NOMO-1 treated with DMSO at 0.1 percent for 48 hours (cell line): ENCODE results near the gene RHAG.

Source experiments
- DNase-seq: peaks from one replicate; lab custom pipeline; 2025; ENCODE audit not compliant: unreplicated experiment; lab: John Stamatoyannopoulos, UW

RHAG gene

GRCh38 chr6:49565261-49565660, 71.4 kb downstream of the RHAG start:
- DNase-seq: no peak

- DNase-seq: no peak
These were observed 72.1 kb downstream of the RHAG start for GRCh38 chr6:49564552-49564951.

- DNase-seq: no peak
These were observed 73.4 kb downstream of the RHAG start for GRCh38 chr6:49563006-49563886.

- DNase-seq: no peak
These were observed 78.4 kb downstream of the RHAG start for GRCh38 chr6:49558238-49558637.

- no peak for DNase-seq
These were observed 79.5 kb downstream of the RHAG start for GRCh38 chr6:49557177-49557576.

GRCh38 chr6:49556429-49556837, 80.2 kb downstream of the RHAG start:
- DNase-seq: peak; percentile 79

GRCh38 chr6:49555951-49556350, 80.7 kb downstream of the RHAG start:
- no peak for DNase-seq
